Stimulated activated naive CD8-positive, alpha-beta T cell treated with anti-CD3 and anti-CD28 coated beads, Interleukin-15, amount 100 ng/mL, for 72 hours (primary cell): ENCODE measurements around the gene SLC44A3.

ENCODE experiments used
- ATAC-seq: fragments of 150-1000 bp; cut with Tn5 transposase; 2 replicates; pipeline ENCODE4 v1.10.0; 2021; ENCODE audit warnings: mild to moderate bottlenecking, moderate library complexity
- DNase-seq, 2 donors: peaks; one replicate each; pipeline ENCODE4 v3.0.0; 2021 to 2022
- H3K27ac Mint-ChIP-seq, 2 donors: one replicate each; pipeline ENCODE4 v1.8.0; 2022; ENCODE audit warnings: mild to moderate bottlenecking in 2 of 2, mixed read lengths in 2 of 2, moderate library complexity in 2 of 2
- H3K27me3 Mint-ChIP-seq: one replicate; pipeline ENCODE4 v1.8.0; 2022; ENCODE audit warnings: mixed read lengths
- H3K4me1 Mint-ChIP-seq: one replicate; pipeline ENCODE4 v1.8.0; 2022; ENCODE audit warnings: mild to moderate bottlenecking, mixed read lengths
- H3K4me3 Mint-ChIP-seq, 2 donors: one replicate each; pipeline ENCODE4 v1.8.0; 2022; ENCODE audit warnings: mild to moderate bottlenecking in 2 of 2, mixed read lengths in 2 of 2, moderate library complexity in 1 of 2
- H3K9me3 Mint-ChIP-seq, 2 donors: one replicate each; pipeline ENCODE4 v1.8.0; 2022; ENCODE audit warnings: mixed read lengths in 2 of 2

SLC44A3 gene

DNA sequence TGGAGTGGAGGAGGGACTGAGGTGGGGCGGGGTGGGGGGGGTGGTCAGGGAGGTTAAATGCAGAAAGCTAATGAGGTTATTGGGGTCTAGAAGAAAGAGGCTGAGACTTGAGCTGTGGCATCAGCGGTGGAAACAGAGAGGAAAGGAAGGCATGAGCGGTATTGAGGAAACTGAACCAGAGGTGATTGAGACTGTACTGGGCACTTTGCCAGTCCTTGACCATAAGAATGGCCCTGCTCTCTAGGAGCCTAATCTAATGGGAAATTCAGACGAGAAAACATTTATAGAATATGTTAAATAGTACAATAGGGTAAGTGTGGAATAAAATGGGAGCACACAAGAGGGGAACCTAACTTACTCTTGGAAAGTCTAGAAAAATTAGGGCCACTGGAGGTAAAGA, 23.7 kb downstream of the SLC44A3 start:
- Mint-ChIP-seq H3K27ac (no peak overlapping the region), H3K4me1 (no peaks in the 10 kb centered on the region), H3K9me3 (no peaks in the 10 kb centered on the region), H3K27me3 (peaks cover 20% of the 10 kb centered on the region), H3K4me3 (no peak overlapping the region)
- DNase-seq (no peak), ATAC-seq (no peak)

DNA sequence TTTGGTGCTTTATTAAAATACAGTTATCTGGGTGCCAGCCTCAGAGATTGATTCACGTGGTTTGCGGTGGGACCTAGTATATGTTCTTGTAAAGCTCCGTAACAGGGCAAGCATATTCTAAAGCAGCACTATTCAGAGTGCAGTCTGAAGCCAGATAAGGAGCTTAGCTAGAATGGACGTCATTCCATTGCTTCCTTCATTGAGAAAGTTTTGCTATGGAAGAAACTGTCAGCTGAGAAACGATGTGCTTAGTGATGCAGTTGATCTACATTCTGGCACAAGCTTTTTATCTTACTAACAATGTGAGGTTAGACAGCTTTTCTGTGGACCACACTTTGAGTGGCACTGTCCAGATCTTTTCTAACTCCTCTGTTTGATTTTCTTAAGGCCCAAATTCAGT, 26.2 kb downstream of the SLC44A3 start:
- Mint-ChIP-seq H3K4me1 (no peaks in the 10 kb centered on the region), H3K4me3 (no peak overlapping the region), H3K9me3 (no peaks in the 10 kb centered on the region), H3K27ac (no peak overlapping the region), H3K27me3 (peaks cover 20% of the 10 kb centered on the region)
- DNase-seq (no peak), ATAC-seq (no peak)

DNA sequence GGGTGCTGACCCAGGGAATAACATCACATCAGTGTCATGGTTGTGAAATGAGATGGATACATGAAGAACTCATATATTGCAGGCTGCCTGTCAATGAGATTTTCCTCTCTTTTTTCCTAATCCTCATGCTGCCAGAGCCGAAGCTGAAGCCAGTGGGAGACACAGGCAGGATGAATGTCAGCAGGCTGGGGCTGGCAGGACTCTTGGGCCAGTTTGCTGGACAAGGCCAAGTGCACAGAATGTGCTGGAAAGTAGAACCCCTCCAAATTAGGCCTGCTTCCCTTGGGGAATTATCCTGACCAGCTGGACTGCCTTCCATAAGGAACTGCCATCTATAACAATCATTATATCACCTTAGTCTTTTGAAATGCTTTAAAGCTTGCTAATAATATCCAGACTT, 31.4 kb downstream of the SLC44A3 start:
- Mint-ChIP-seq H3K4me3 (no peak overlapping the region), H3K27ac (no peak overlapping the region), H3K9me3 (no peaks in the 10 kb centered on the region), H3K4me1 (no peaks in the 10 kb centered on the region), H3K27me3 (peaks cover 6% of the 10 kb centered on the region)
- no peak for ATAC-seq
- no peak for DNase-seq

- Mint-ChIP-seq H3K27ac (no peak overlapping the region), H3K4me3 (no peak overlapping the region)
- DNase-seq, result no peak
These were observed 32.6 kb downstream of the SLC44A3 start for GRCh38 chr1:94852788-94853187.

GRCh38 chr1:94854458-94855306, 34.5 kb downstream of the SLC44A3 start:
- peak; percentile 94 for ATAC-seq
- no peaks in the 10 kb centered on the region for H3K27me3 Mint-ChIP-seq
- H3K27ac Mint-ChIP-seq, result no peak overlapping the region
- no peaks in the 10 kb centered on the region for H3K4me1 Mint-ChIP-seq
- H3K4me3 Mint-ChIP-seq, result no peak overlapping the region
- H3K9me3 Mint-ChIP-seq, result no peaks in the 10 kb centered on the region
- peak; percentile 76 to 77 for DNase-seq

More at GRCh38 chr1:94852788-94853187, 32.6 kb downstream of the SLC44A3 start:
- H3K27me3 Mint-ChIP-seq, result peaks cover 6% of the 10 kb centered on the region
- H3K9me3 Mint-ChIP-seq, result no peaks in the 10 kb centered on the region
- no peaks in the 10 kb centered on the region for H3K4me1 Mint-ChIP-seq
- ATAC-seq, result no peak

DNA sequence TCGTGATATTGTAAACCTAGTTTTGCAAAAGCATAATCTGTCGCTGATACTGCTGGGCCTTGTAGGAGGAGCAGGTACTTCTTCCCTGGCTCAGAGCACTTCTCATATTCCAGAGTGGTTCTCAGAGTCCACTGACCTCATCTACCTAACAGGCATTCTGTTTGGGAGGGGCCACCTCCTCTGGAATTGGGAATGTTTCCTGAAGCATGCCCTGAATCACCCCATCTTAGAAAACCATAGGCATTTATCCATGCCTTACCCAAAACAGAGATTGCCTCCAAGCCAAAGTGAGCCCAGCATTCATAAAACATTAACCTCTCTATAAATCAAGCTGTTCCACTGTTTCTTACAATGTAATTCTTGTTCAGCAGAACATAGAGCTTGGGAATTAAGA, 35.1 kb downstream of the SLC44A3 start:
- H3K4me1 Mint-ChIP-seq, result no peaks in the 10 kb centered on the region
- ATAC-seq (no peak), DNase-seq (no peak)
- H3K9me3 Mint-ChIP-seq, result no peaks in the 10 kb centered on the region
- no peak overlapping the region for H3K27ac Mint-ChIP-seq
- H3K27me3 Mint-ChIP-seq, result no peaks in the 10 kb centered on the region
- H3K4me3 Mint-ChIP-seq, result no peak overlapping the region

DNA sequence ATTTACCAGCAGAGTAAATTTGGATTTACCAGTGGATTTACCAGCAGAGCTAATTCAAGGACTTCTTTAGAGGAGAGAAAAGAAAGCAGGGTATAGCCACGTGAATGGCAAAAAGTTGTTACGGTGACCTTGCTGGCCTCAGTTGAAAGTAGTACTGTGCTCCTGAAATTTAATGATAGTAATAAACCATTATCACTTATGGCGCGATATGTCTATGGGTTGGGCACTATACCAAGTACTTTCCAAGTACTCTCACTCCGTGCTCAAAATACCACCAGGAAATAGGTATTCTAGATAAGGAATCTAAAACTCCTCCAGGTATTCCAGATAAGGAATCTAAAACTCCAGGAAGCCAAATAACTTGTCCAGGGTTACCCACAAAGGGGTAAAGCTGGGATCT, 35.8 kb downstream of the SLC44A3 start:
- Mint-ChIP-seq H3K27ac (no peak overlapping the region), H3K4me1 (no peaks in the 10 kb centered on the region), H3K9me3 (no peaks in the 10 kb centered on the region), H3K4me3 (no peak overlapping the region), H3K27me3 (no peaks in the 10 kb centered on the region)
- ATAC-seq (no peak), DNase-seq (no peak)

DNA sequence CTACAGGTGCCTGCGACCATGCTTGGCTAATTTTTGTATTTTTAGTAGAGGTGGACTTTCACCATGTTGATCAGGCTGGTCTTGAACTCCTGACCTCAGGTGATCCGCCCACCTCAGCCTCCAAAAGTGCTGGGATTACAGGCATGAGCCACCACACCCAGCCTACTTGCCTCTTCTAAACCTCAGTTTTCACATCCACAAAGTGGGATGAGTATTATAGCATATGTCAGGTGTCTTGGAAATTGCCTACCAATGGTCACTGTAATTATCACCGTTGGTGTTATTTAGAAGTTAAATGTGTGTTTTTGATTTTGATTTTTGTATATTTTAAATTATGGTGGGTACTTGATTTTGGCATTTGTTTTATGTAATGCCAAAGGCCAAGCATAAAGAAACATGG, 36.7 kb downstream of the SLC44A3 start:
- H3K4me1 Mint-ChIP-seq, result no peaks in the 10 kb centered on the region
- H3K4me3 Mint-ChIP-seq, result no peak overlapping the region
- H3K27me3 Mint-ChIP-seq, result no peaks in the 10 kb centered on the region
- DNase-seq, result no peak
- no peak for ATAC-seq
- no peak overlapping the region for H3K27ac Mint-ChIP-seq
- H3K9me3 Mint-ChIP-seq, result no peaks in the 10 kb centered on the region

DNA sequence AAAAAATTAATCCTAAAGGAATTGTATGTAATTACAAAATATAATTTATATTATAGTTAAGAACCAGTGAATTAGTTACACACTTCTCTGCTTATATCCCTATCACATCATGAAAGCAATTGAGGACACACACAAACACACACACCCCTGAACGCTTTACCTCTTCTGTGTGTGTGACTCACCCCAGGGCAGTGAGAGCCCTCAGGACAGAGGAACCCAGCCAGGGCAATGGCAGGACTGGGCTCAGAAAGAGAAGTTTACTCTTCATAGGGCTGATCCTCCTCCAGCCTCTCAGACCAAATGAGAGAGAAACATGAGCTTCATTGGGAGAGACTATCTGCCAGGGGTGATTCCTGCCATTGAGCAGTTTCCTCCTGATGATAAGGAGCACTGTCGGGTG, 38.1 kb downstream of the SLC44A3 start:
- H3K4me3 Mint-ChIP-seq, result no peak overlapping the region
- no peak for ATAC-seq
- H3K9me3 Mint-ChIP-seq, result no peaks in the 10 kb centered on the region
- no peak overlapping the region for H3K27ac Mint-ChIP-seq
- H3K27me3 Mint-ChIP-seq, result no peaks in the 10 kb centered on the region
- no peaks in the 10 kb centered on the region for H3K4me1 Mint-ChIP-seq
- DNase-seq, result no peak

DNA sequence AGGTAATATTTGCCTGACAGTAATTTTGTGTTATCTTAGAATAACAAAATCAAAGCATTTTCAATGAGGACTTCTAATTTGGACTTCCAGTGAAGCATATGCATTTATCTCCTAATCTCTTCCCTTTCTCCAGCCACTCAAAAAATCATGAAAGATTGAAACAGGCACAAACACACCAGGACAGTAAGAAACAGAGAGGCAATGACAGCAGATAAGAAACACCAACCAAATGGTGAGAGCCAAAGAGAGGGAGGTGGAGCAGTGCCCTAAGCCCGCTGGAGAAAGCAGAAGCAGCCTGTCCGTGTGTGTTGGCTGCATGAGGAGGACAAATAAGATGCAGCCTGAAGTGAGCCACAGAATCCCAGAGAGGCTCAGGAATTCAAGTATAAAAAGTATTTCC, 39.0 kb downstream of the SLC44A3 start:
- Mint-ChIP-seq H3K4me1 (no peaks in the 10 kb centered on the region), H3K9me3 (no peaks in the 10 kb centered on the region), H3K27me3 (no peaks in the 10 kb centered on the region), H3K27ac (no peak overlapping the region), H3K4me3 (no peak overlapping the region)
- no peak for ATAC-seq
- no peak for DNase-seq

GRCh38 chr1:94862718-94863117, 42.6 kb downstream of the SLC44A3 start:
- Mint-ChIP-seq H3K4me1 (no peaks in the 10 kb centered on the region), H3K27me3 (no peaks in the 10 kb centered on the region), H3K9me3 (no peaks in the 10 kb centered on the region), H3K4me3 (no peak overlapping the region), H3K27ac (no peak overlapping the region)
- no peak for DNase-seq
- no peak for ATAC-seq

GRCh38 chr1:94863297-94863911, 43.2 kb downstream of the SLC44A3 start:
- Mint-ChIP-seq H3K9me3 (no peaks in the 10 kb centered on the region), H3K4me3 (no peak overlapping the region), H3K27ac (no peak overlapping the region), H3K27me3 (no peaks in the 10 kb centered on the region), H3K4me1 (no peaks in the 10 kb centered on the region)
- no peak for ATAC-seq
- DNase-seq, result no peak

- ATAC-seq, result no peak
- Mint-ChIP-seq H3K4me3 (no peak overlapping the region), H3K9me3 (no peaks in the 10 kb centered on the region), H3K27me3 (no peaks in the 10 kb centered on the region), H3K27ac (no peak overlapping the region), H3K4me1 (no peaks in the 10 kb centered on the region)
- DNase-seq, result no peak
These were observed 43.8 kb downstream of the SLC44A3 start for GRCh38 chr1:94863919-94864318.

GRCh38 chr1:94864821-94865220, 44.7 kb downstream of the SLC44A3 start:
- ATAC-seq (no peak), DNase-seq (no peak)
- no peaks in the 10 kb centered on the region for H3K4me1 Mint-ChIP-seq
- no peak overlapping the region for H3K4me3 Mint-ChIP-seq
- H3K27me3 Mint-ChIP-seq, result no peaks in the 10 kb centered on the region
- H3K27ac Mint-ChIP-seq, result no peak overlapping the region
- no peaks in the 10 kb centered on the region for H3K9me3 Mint-ChIP-seq

DNA sequence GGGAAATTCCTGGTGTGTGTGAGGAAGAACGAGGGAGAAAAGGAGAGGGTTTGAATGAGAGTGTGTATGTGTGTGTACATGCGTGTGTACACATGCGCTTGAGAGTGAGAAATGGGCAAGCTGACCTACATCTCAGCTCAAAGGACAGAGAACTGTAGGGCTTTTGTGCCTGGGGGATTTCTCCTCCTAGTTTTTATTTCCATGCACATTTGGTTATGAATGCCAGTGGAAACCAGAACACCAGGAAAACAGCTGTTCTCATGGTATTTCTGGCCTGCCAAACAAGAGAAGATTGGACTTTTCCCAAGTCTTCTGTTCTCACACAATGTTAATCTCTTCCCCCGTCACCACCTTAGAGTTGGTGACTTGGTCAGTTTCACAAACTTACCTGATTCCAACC, 45.2 kb downstream of the SLC44A3 start:
- no peak for DNase-seq
- no peak for ATAC-seq

GRCh38 chr1:94866164-94866807, 46.1 kb downstream of the SLC44A3 start:
- H3K27ac Mint-ChIP-seq, result no peak overlapping the region
- ATAC-seq (no peak), DNase-seq (no peak)
- no peak overlapping the region for H3K4me3 Mint-ChIP-seq
- H3K4me1 Mint-ChIP-seq, result no peaks in the 10 kb centered on the region
- no peaks in the 10 kb centered on the region for H3K9me3 Mint-ChIP-seq
- no peaks in the 10 kb centered on the region for H3K27me3 Mint-ChIP-seq

More for the DNA sequence above, 45.2 kb downstream of the SLC44A3 start:
- Mint-ChIP-seq H3K27ac (no peak overlapping the region), H3K27me3 (no peaks in the 10 kb centered on the region), H3K4me1 (no peaks in the 10 kb centered on the region), H3K4me3 (no peak overlapping the region), H3K9me3 (no peaks in the 10 kb centered on the region)
